SK-N-SH (cell line): Measurements from ENCODE around the gene VWF. TPM values are rescaled to one million over a fixed set of nuclear protein-coding genes. Genes with fewer than 3 reads are reported as not detected.

Source experiments
- CTCF ChIA-PET: fragments of 300-600, 350-600 bp; formaldehyde crosslinking; extraction: SDS; loops from one replicate; lab custom pipeline; 2021; lab: Yijun Ruan, JAX
- POLR2A ChIA-PET: fragments of 350-600 bp; sonication (Branson Sonifier 250); formaldehyde crosslinking; extraction: SDS; loops from one replicate; lab custom pipeline; 2020; ENCODE audit warnings: antibody characterized with exemption, inconsistent platforms; lab: Yijun Ruan, JAX
- DNase-seq: peaks from one replicate; pipeline ENCODE4 v3.0.0; 2012
- H2AFZ ChIP-seq: fragments of 200-600 bp; sonication (generic); 2 replicates; pipeline ENCODE4 v1.8.1; 2016; ENCODE audit warnings: antibody characterized with exemption, mild to moderate bottlenecking, low read depth
- H3F3A ChIP-seq: fragments of 200-600 bp; sonication (generic); replicated peaks from 2 replicates; pipeline ENCODE3; 2016; ENCODE audit warnings: antibody characterized with exemption, mild to moderate bottlenecking; ENCODE audit not compliant: insufficient read depth
- H3K27ac ChIP-seq, 2 experiments: fragments of 200-500 bp in 1 of 2; fragments of 200-600 bp in 1 of 2; sonication (Bioruptor generic) in 1 of 2; sonication (generic), shearing (Covaris generic) in 1 of 2; 2 replicates each; pipeline versions ENCODE4 v1.5.1 to v1.6.1; 2014 to 2016; ENCODE audit warnings: low read depth in 2 of 2, inconsistent platforms in 1 of 2, low read length in 1 of 2, mild to moderate bottlenecking in 1 of 2, mixed read lengths in 1 of 2
- H3K27me3 ChIP-seq: fragments of 200-600 bp; sonication (generic), shearing (Covaris generic); 2 replicates; pipeline ENCODE4 v1.6.1; 2016; ENCODE audit warnings: mixed run types; ENCODE audit not compliant: insufficient read depth
- H3K36me3 ChIP-seq, 2 experiments: fragments of 200-500 bp in 1 of 2; fragments of 200-600 bp in 1 of 2; sonication (Bioruptor generic) in 1 of 2; sonication (generic) in 1 of 2; replicated peaks in 1 of 2; 2 replicates each; pipeline versions ENCODE3 to v1.5.1; 2014 to 2016; ENCODE audit warnings: low read length in 1 of 2, mild to moderate bottlenecking in 1 of 2; ENCODE audit not compliant: insufficient read depth in 2 of 2, control insufficient read depth in 1 of 2
- H3K4me1 ChIP-seq, 2 experiments: fragments of 200-500 bp in 1 of 2; fragments of 200-600 bp in 1 of 2; sonication (Bioruptor generic) in 1 of 2; sonication (generic), shearing (Covaris generic) in 1 of 2; 2 replicates each; pipeline versions ENCODE4 v1.5.1 to v1.6.1; 2014 to 2016; ENCODE audit warnings: low read depth in 1 of 2, low read length in 1 of 2, mixed run types in 1 of 2; ENCODE audit not compliant: insufficient read depth in 2 of 2, control insufficient read depth in 1 of 2
- H3K4me2 ChIP-seq: fragments of 200-600 bp; sonication (generic), shearing (Covaris generic); 2 replicates; pipeline ENCODE4 v1.6.1; 2017; ENCODE audit warnings: mixed run types
- H3K4me3 ChIP-seq, 2 experiments: fragments of 200-500 bp in 1 of 2; fragments of 200-600 bp in 1 of 2; sonication (Bioruptor generic) in 1 of 2; sonication (generic), shearing (Covaris generic) in 1 of 2; 2 replicates each; pipeline versions ENCODE4 v1.5.1 to v1.8.1; 2014 to 2016; ENCODE audit warnings: low read depth in 2 of 2, inconsistent platforms in 1 of 2, low read length in 1 of 2, mild to moderate bottlenecking in 1 of 2, mixed read lengths in 1 of 2, moderate library complexity in 1 of 2
- H3K79me2 ChIP-seq: fragments of 200-600 bp; sonication (generic); 2 replicates; pipeline ENCODE4 v1.8.1; 2017; ENCODE audit warnings: mild to moderate bottlenecking; ENCODE audit not compliant: insufficient read depth
- H3K9ac ChIP-seq: fragments of 200-600 bp; sonication (generic); 2 replicates; pipeline ENCODE4 v1.6.1; 2017; ENCODE audit warnings: mixed run types
- H3K9me2 ChIP-seq: fragments of 200-600 bp; sonication (generic); 2 replicates; pipeline ENCODE4 v1.6.1; 2017; ENCODE audit warnings: mixed run types
- H3K9me3 ChIP-seq: fragments of 200-600 bp; sonication (generic); 2 replicates; pipeline ENCODE4 v1.6.1; 2017; ENCODE audit warnings: mixed run types, mild to moderate bottlenecking, moderate library complexity
- H4K20me1 ChIP-seq: fragments of 200-600 bp; sonication (generic); 2 replicates; pipeline ENCODE4 v1.6.1; 2017; ENCODE audit warnings: mild to moderate bottlenecking, mixed run types; ENCODE audit not compliant: insufficient read depth
- CTCF ChIP-seq: fragments of 200-600 bp; sonication (generic); IDR thresholded peaks from 2 replicates; pipeline ENCODE4 v1.6.1; 2017; ENCODE audit warnings: antibody characterized with exemption, mild to moderate bottlenecking, moderate library complexity
- EP300 ChIP-seq, 2 experiments: IDR thresholded peaks; 2 replicates each; pipeline versions ENCODE4 v1.4.0 to v1.6.1; 2012; ENCODE audit warnings: borderline replicate concordance in 1 of 2, low read depth in 1 of 2, low read length in 1 of 2
- GABPA ChIP-seq: IDR thresholded peaks from 2 replicates; pipeline ENCODE4 v1.4.0; 2012; ENCODE audit warnings: low read depth, mild to moderate bottlenecking
- GATA2 ChIP-seq: sonication (generic); formaldehyde crosslinking; IDR thresholded peaks from 2 replicates; pipeline ENCODE4 v1.5.0; 2020; ENCODE audit warnings: mild to moderate bottlenecking, missing genetic modification reagents
- MEF2A ChIP-seq: IDR thresholded peaks from 2 replicates; pipeline ENCODE4 v1.4.0; 2012; ENCODE audit warnings: low read depth, borderline replicate concordance
- MXI1 ChIP-seq: IDR thresholded peaks from 2 replicates; pipeline ENCODE4 v1.6.1; 2012; ENCODE audit warnings: mild to moderate bottlenecking, low read depth, low read length, improper control_type of control experiment
- NFIC ChIP-seq: IDR thresholded peaks from 2 replicates; pipeline ENCODE4 v1.4.0; 2012; ENCODE audit warnings: borderline replicate concordance
- NRF1 ChIP-seq: IDR thresholded peaks from 2 replicates; pipeline ENCODE4 v1.6.1; 2012; ENCODE audit warnings: low read depth, mild to moderate bottlenecking, low read length
- POLR2AphosphoS5 ChIP-seq: IDR thresholded peaks from 2 replicates; pipeline ENCODE4 v1.6.1; 2012; ENCODE audit warnings: low read depth, low read length
- RCOR1 ChIP-seq: fragments of 150-350 bp; IDR thresholded peaks from 2 replicates; pipeline ENCODE4 v1.6.1; 2017; ENCODE audit warnings: antibody characterized with exemption, low read length
- SIN3A ChIP-seq: IDR thresholded peaks from 2 replicates; pipeline ENCODE4 v1.6.1; 2012; ENCODE audit warnings: low read depth, mild to moderate bottlenecking, low read length, moderate library complexity, borderline replicate concordance
- SMC3 ChIP-seq: IDR thresholded peaks from 2 replicates; pipeline ENCODE4 v1.6.1; 2012; ENCODE audit warnings: low read depth, low read length, improper control_type of control experiment
- TEAD4 ChIP-seq: IDR thresholded peaks from 2 replicates; pipeline ENCODE4 v1.4.0; 2012; ENCODE audit warnings: mild to moderate bottlenecking, borderline replicate concordance; ENCODE audit not compliant: insufficient read depth
- USF2 ChIP-seq: fragments of 150-350 bp; IDR thresholded peaks from 2 replicates; pipeline ENCODE4 v1.6.1; 2017; ENCODE audit warnings: antibody characterized with exemption, low read length, low read depth, borderline replicate concordance
- WGBS: methylation state at CpG from one replicate; pipeline ENCODE4 v1.1.6; 2017; ENCODE audit warnings: low lambda C conversion rate; 5-methylcytosine and 5-hydroxymethylcytosine counted together
- polyA plus RNA-seq, 3 experiments: library from polyadenylated mRNA; depleted of rRNA; stranded (reverse); fragments of >200 nt; gene quantifications; 2 replicates each; pipeline ENCODE4 v1.2.3, GENCODE V29; 2012

Gene VWF
- polyA plus RNA-seq, 1 of the 3 experiments (the other 2 are of a cell fraction): 0.12 TPM

GRCh38 chr12:6073426-6073825, 51.0 kb downstream of the VWF start:
- no peak for DNase-seq
- no peaks in the 10 kb centered on the region for H3K9me3 ChIP-seq
- H3K27me3 ChIP-seq: no peaks in the 10 kb centered on the region
- TF ChIP-seq GABPA (no peak), NRF1 (no peak), RCOR1 (no peak), MEF2A (no peak), MXI1 (no peak), SIN3A (no peak), USF2 (no peak), GATA2 (CRISPR knock-in tag) (no peak), POLR2AphosphoS5 (no peak), NFIC (no peak), SMC3 (no peak), EP300 (IDR thresholded peaks at IDR 0.05; ENCODE audit: borderline replicate concordance in 1 of 2, low read depth in 1 of 2, low read length in 1 of 2) (no peak), TEAD4 (no peak)
- ChIA-PET POLR2A (no interaction called here), CTCF (interaction anchor here (0.8 to 3.1 kb wide), 6 partner anchors 8 to 206 kb away, joined by 3 to 11 read pairs (median 6); no protein-coding TSS in a partner anchor)
- H3K79me2 ChIP-seq: no peaks in the 10 kb centered on the region
- peaks cover 8% of the 10 kb centered on the region for H3F3A ChIP-seq
- H3K9ac ChIP-seq: no peak overlapping the region
- 89% methylated on average over 6 of the region's 7 CpGs for WGBS
- no peak overlapping the region for H3K4me3 ChIP-seq
- no peak overlapping the region for H2AFZ ChIP-seq
- no peak overlapping the region for H3K4me2 ChIP-seq
- no peaks in the 10 kb centered on the region for H3K9me2 ChIP-seq
- peak overlapping the region in 1 of 2 experiments; percentile 44; a peak in 1 of 4 replicates for H3K27ac ChIP-seq
- H3K4me1 ChIP-seq: peaks cover 5 to 41% of the 10 kb centered on the region in 2 experiments; a peak in 2 of 4 replicates
- no peaks in the 10 kb centered on the region for H3K36me3 ChIP-seq
- no peaks in the 10 kb centered on the region for H4K20me1 ChIP-seq

DNA sequence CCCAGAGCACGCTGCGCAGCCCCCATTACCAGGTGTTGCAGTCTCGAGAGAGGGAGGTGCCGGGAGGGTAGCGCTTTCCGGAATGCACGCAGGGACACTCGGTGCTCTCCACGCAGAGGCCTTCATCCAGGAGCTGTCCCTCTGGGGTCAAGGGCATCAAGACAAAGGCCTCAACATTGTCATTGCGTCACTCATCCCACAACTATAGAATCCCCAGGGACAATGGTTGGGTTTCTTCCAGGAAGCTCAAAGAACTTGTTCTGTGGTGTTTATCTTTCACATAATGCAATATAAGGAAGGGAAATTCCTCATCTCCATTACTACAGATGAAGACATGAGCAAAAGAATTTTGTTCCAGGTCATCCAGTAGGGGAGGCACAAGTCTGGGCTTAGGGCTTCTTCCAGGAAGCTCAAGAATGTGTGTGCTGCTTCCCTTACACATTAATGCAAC, 52.1 kb downstream of the VWF start:
- H4K20me1 ChIP-seq: no peaks in the 10 kb centered on the region
- H3K4me1 ChIP-seq: peaks cover 5 to 37% of the 10 kb centered on the region in 2 experiments; a peak in 2 of 4 replicates
- WGBS: 96% methylated on average over 10 of the region's 10 CpGs
- DNase-seq: no peak
- no peak overlapping the region for H3K4me2 ChIP-seq
- no peaks in the 10 kb centered on the region for H3K9me3 ChIP-seq
- H3K9me2 ChIP-seq: no peaks in the 10 kb centered on the region
- no peaks in the 10 kb centered on the region for H3K27me3 ChIP-seq
- no peak overlapping the region for H3K4me3 ChIP-seq
- TF ChIP-seq NRF1: no peak
- peak; percentile 26 for TF ChIP-seq CTCF
- H3K36me3 ChIP-seq: no peaks in the 10 kb centered on the region
- H3K79me2 ChIP-seq: no peaks in the 10 kb centered on the region
- POLR2A ChIA-PET: no interaction called here
- H3F3A ChIP-seq: peaks cover 8% of the 10 kb centered on the region
- peak overlapping the region in 1 of 2 experiments; percentile 12; a peak in 1 of 4 replicates for H3K27ac ChIP-seq
- H3K9ac ChIP-seq: no peak overlapping the region
- H2AFZ ChIP-seq: no peak overlapping the region
- CTCF ChIA-PET: interaction anchor here (0.6 to 3.1 kb wide), 6 partner anchors 9 to 207 kb away, joined by 3 to 11 read pairs (median 6); no protein-coding TSS in a partner anchor
